Muscle of back (tissue), 11 donors: Measurements from ENCODE around the gene PLCH1. TPM values are rescaled to one million over a fixed set of nuclear protein-coding genes. Genes with fewer than 3 reads are reported as not detected.
A peak's percentile ranks its signal among the peaks of the same experiment; 100 is the strongest.
"Not testable (repeated sequence)": the region's sequence is repeated elsewhere in the genome, so short reads cannot be mapped to it uniquely, and the experiment has no call there.

ENCODE experiments used
- DNase-seq, 3 donors: peaks; one replicate each; pipeline versions ENCODE4 v3.0.0 to v3.0.0-alpha.2; 2013
- polyA plus RNA-seq, 10 donors: library from polyadenylated mRNA; unstranded; fragments of 120-200 nt; gene quantifications; one replicate each; pipeline ENCODE4 v1.2.1, GENCODE V29; 2013; ENCODE audit not compliant: insufficient read length in 10 of 10

PLCH1 gene
- polyA plus RNA-seq, 10 donors = 0.18 to 0.75 (median 0.32) TPM

GRCh38 chr3:155646669-155647068, 98.2 kb downstream of the PLCH1 start:
- no peak for DNase-seq

GRCh38 chr3:155646128-155646527, 98.7 kb downstream of the PLCH1 start:
- DNase-seq = no peak

GRCh38 chr3:155643581-155644165, 101.2 kb downstream of the PLCH1 start:
- no peak for DNase-seq

GRCh38 chr3:155641956-155642355, 102.9 kb downstream of the PLCH1 start:
- DNase-seq = no peak

- no peak for DNase-seq
These were observed 104.8 kb downstream of the PLCH1 start for GRCh38 chr3:155640098-155640497.

- DNase-seq = no peak
These were observed 105.3 kb downstream of the PLCH1 start for GRCh38 chr3:155639462-155640055.

- DNase-seq = peak in 2 of 3 donors; percentile 19 to 36
These were observed 106.4 kb downstream of the PLCH1 start for GRCh38 chr3:155638461-155638860.

GRCh38 chr3:155637567-155637966, 107.3 kb downstream of the PLCH1 start:
- DNase-seq = no peak

- no peak for DNase-seq
These were observed 109.8 kb downstream of the PLCH1 start for GRCh38 chr3:155635056-155635455.

GRCh38 chr3:155634121-155634719, 110.7 kb downstream of the PLCH1 start:
- DNase-seq = no peak

GRCh38 chr3:155631323-155632019, 113.4 kb downstream of the PLCH1 start:
- DNase-seq = no peak

- no peak for DNase-seq
These were observed 115.3 kb downstream of the PLCH1 start for GRCh38 chr3:155629556-155629955.

- DNase-seq = peak in 1 of 3 donors; percentile 21
These were observed 115.8 kb downstream of the PLCH1 start for GRCh38 chr3:155629056-155629455.

GRCh38 chr3:155622647-155623046, 122.2 kb downstream of the PLCH1 start:
- not testable (repeated sequence) for DNase-seq

- DNase-seq = not testable (repeated sequence)
These were observed 124.3 kb downstream of the PLCH1 start for GRCh38 chr3:155620552-155620951.

- DNase-seq = no peak
These were observed 125.6 kb downstream of the PLCH1 start for GRCh38 chr3:155619118-155619915.

GRCh38 chr3:155618543-155618942, 126.3 kb downstream of the PLCH1 start:
- no peak for DNase-seq

- DNase-seq = no peak
These were observed 127.4 kb downstream of the PLCH1 start for GRCh38 chr3:155617346-155617925.

GRCh38 chr3:155615141-155615540, 129.7 kb downstream of the PLCH1 start:
- DNase-seq = not testable (repeated sequence)

GRCh38 chr3:155614410-155614809, 130.5 kb downstream of the PLCH1 start:
- not testable (repeated sequence) for DNase-seq

GRCh38 chr3:155611456-155611855, 133.4 kb downstream of the PLCH1 start:
- DNase-seq = no peak

- DNase-seq = no peak
These were observed 135.3 kb downstream of the PLCH1 start for GRCh38 chr3:155609586-155609985.
